Ramos (cell line): ENCODE measurements around the gene SCAF1.

Source experiments
- in situ Hi-C: fragments of 300-500 bp; cut with MboI; formaldehyde crosslinking; loops from one replicate; pipeline ENCODE4 v1.14.3; 2022; ENCODE audit warnings: low sequenced_read_pairs; ENCODE audit not compliant: unreplicated experiment

SCAF1 gene

GRCh38 chr19:49643466-49643865 is 1.5 kb downstream of the SCAF1 start:
- in situ Hi-C loops, result no loop called here

GRCh38 chr19:49645592-49645991 is 3.6 kb downstream of the SCAF1 start:
- in situ Hi-C loops, result no loop called here

- in situ Hi-C loops, result no loop called here
Observed at GRCh38 chr19:49645995-49646394, 4.0 kb downstream of the SCAF1 start.

GRCh38 chr19:49646586-49646985 is 4.6 kb downstream of the SCAF1 start:
- in situ Hi-C loops, result no loop called here

GRCh38 chr19:49651029-49651819 is 9.2 kb downstream of the SCAF1 start:
- in situ Hi-C loops, result no loop called here

GRCh38 chr19:49651820-49652550 is 10.0 kb downstream of the SCAF1 start:
- in situ Hi-C loops, result no loop called here

GRCh38 chr19:49652551-49653465 is 10.8 kb downstream of the SCAF1 start:
- in situ Hi-C loops, result no loop called here

GRCh38 chr19:49653466-49653806 is 11.4 kb downstream of the SCAF1 start:
- in situ Hi-C loops, result no loop called here

GRCh38 chr19:49654581-49654980 is 12.6 kb downstream of the SCAF1 start:
- in situ Hi-C loops, result no loop called here

GRCh38 chr19:49655570-49656455 is 13.8 kb downstream of the SCAF1 start:
- in situ Hi-C loops, result no loop called here

GRCh38 chr19:49656456-49657109 is 14.6 kb downstream of the SCAF1 start:
- in situ Hi-C loops, result no loop called here

GRCh38 chr19:49657493-49658138 is 15.6 kb downstream of the SCAF1 start:
- in situ Hi-C loops, result no loop called here

GRCh38 chr19:49658139-49658517 is 16.1 kb downstream of the SCAF1 start:
- in situ Hi-C loops, result no loop called here

- in situ Hi-C loops, result no loop called here
Observed at GRCh38 chr19:49658566-49659442, 16.8 kb downstream of the SCAF1 start.

- in situ Hi-C loops, result no loop called here
Observed at GRCh38 chr19:49660338-49660961, 18.4 kb downstream of the SCAF1 start.

- in situ Hi-C loops, result no loop called here
Observed at GRCh38 chr19:49662011-49662410, 20.0 kb downstream of the SCAF1 start.

GRCh38 chr19:49663224-49663623 is 21.2 kb downstream of the SCAF1 start:
- in situ Hi-C loops, result no loop called here
